Adrenal gland (tissue), 12 donors: ENCODE results near the gene PTCHD1. TPM values are rescaled to one million over a fixed set of nuclear protein-coding genes. Genes with fewer than 3 reads are reported as not detected.

Experiments
- DNase-seq, 7 donors: peaks; one replicate each; pipeline ENCODE4 v3.0.0-alpha.2; 2019 to 2020
- H3K27ac ChIP-seq, 5 donors: fragments of 200-600 bp; sonication (generic) in 4 of 5; 1 replicate in 3 of 5; 2 replicates in 2 of 5; pipeline versions ENCODE4 v1.5.1 to v1.8.0; 2016 to 2020; ENCODE audit warnings: mild to moderate bottlenecking in 1 of 5
- H3K27me3 ChIP-seq: fragments of 200-600 bp; 2 replicates; pipeline ENCODE4 v1.8.0; 2021
- H3K36me3 ChIP-seq, 2 donors: fragments of 200-600 bp; replicated peaks in 1 of 2; 1 replicate in 1 of 2; 2 replicates in 1 of 2; pipeline versions ENCODE4 v1.5.1 to v1.8.0; 2018 to 2022
- H3K4me1 ChIP-seq, 2 donors: fragments of 200-600 bp; replicated peaks in 1 of 2; 1 replicate in 1 of 2; 2 replicates in 1 of 2; pipeline versions ENCODE4 v1.5.1 to v1.8.0; 2018 to 2021
- H3K4me3 ChIP-seq, 4 donors: fragments of 200-600 bp; sonication (generic) in 3 of 4; one replicate each; pipeline ENCODE4 v1.5.1; 2016 to 2018
- H3K9me3 ChIP-seq, 3 donors: fragments of 200-600 bp; sonication (generic) in 1 of 3; replicated peaks in 1 of 3; 1 replicate in 2 of 3; 2 replicates in 1 of 3; pipeline versions ENCODE4 v1.5.1 to v1.8.0; 2016 to 2021
- POLR2A ChIP-seq, 2 donors: fragments of 450-650 bp; IDR thresholded peaks; one replicate each; pipeline ENCODE4 v1.6.1; 2017; ENCODE audit warnings: antibody characterized with exemption in 2 of 2, mild to moderate bottlenecking in 2 of 2, moderate library complexity in 1 of 2
- WGBS, 4 donors: extraction: QIAGEN DNeasy Blood & Tissue Kit in 2 of 4; methylation state at CpG; one replicate each; pipeline versions ENCODE4 v1.1.5 to v1.1.7; 2013 to 2017; 5-methylcytosine and 5-hydroxymethylcytosine counted together
- intact Hi-C, 2 donors: fragments of 100-400 bp; cut with DNase I; formaldehyde crosslinking; loops; one replicate each; pipeline versions ENCODE4 v1.14.1 to v1.15.0; 2022 to 2023
- polyA plus RNA-seq, 3 donors: library from polyadenylated mRNA; stranded (reverse); fragments of 200-250 nt in 2 of 3; fragments of 350-450 nt in 1 of 3; fragmentation: Illumina TruSeq in 1 of 3; extraction: RNeasy Lipid Tissue Mini Kit (QIAGEN cat#74804) in 1 of 3; gene quantifications; one replicate each; pipeline ENCODE4 v1.2.3, GENCODE V29; 2013 to 2014
- total RNA-seq, 9 donors: library from RNA; depleted of rRNA in 4 of 9; stranded (reverse); fragments of >200 nt in 4 of 9; fragments of 120-200 nt in 1 of 9; fragmentation: NEBNext Ultra II Directional in 1 of 9; extraction: Animal tissue kit (Norgen Biotek cat#: 25700) in 1 of 9; gene quantifications; one replicate each; pipeline versions ENCODE4 v1.1.0 to v1.2.4, GENCODE V29; 2013 to 2023
- TF ChIP-seq, protein P1 (sequence below), 6 experiments: fragments of 450-650 bp in 4 of 6; fragments of 200-600 bp in 2 of 6; sonication (generic) in 1 of 6; IDR thresholded peaks; 1 replicate in 5 of 6; 2 replicates in 1 of 6; pipeline versions ENCODE4 v1.5.1 to v1.8.0; 2016 to 2021; ENCODE audit warnings: antibody characterized with exemption in 6 of 6, mild to moderate bottlenecking in 2 of 6, moderate library complexity in 1 of 6
- donor health status: healthy with polysubstance abuse.
- donor health status: Bipolar disorder and iron deficiency.
- donor health status: DM: yes; HTN: yes; CAD: no.
- donor health status: DM: no; HTN: no; CAD: no.
- donor health status: DM: no; HTN: no; CAD: no.
- donor health status: DM: yes; HTN: yes; CAD: no.

Gene PTCHD1
- total and polyA plus RNA-seq, 12 donors = 0.07 to 1.7 (median 0.11) TPM; not detected in 5

DNA sequence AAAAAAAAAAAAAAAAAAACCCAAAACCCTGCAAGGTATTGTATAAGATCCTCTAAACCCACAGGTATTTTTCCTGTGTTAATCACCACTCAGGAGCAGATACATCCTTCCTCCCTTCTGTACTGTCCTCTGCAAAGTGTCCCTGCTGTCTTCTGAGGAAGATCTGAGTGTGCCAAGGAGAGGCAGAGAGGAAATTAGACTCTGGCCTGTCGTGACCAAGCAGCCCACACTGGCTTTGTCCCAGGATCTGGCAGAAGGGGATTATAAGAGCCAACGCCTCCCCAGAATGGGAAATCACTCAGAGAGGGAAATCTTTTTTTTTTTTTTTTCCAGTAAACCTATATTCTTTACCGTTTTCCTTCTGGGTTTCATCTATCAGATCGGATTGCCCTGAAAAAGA lies 39.6 kb downstream of the PTCHD1 start:
- DNase-seq = no peak
- Histone ChIP-seq H3K36me3 (no peaks in the 10 kb centered on the region), H3K9me3 (no peaks in the 10 kb centered on the region), H3K27ac (no peak overlapping the region), H3K4me3 (no peak overlapping the region), H3K27me3 (peaks cover 41% of the 10 kb centered on the region), H3K4me1 (no peaks in the 10 kb centered on the region)
- 35 to 54% (median 51%) methylated on average over 4 of the region's 4 CpGs for WGBS, 4 donors
- TF ChIP-seq, protein P1, sequence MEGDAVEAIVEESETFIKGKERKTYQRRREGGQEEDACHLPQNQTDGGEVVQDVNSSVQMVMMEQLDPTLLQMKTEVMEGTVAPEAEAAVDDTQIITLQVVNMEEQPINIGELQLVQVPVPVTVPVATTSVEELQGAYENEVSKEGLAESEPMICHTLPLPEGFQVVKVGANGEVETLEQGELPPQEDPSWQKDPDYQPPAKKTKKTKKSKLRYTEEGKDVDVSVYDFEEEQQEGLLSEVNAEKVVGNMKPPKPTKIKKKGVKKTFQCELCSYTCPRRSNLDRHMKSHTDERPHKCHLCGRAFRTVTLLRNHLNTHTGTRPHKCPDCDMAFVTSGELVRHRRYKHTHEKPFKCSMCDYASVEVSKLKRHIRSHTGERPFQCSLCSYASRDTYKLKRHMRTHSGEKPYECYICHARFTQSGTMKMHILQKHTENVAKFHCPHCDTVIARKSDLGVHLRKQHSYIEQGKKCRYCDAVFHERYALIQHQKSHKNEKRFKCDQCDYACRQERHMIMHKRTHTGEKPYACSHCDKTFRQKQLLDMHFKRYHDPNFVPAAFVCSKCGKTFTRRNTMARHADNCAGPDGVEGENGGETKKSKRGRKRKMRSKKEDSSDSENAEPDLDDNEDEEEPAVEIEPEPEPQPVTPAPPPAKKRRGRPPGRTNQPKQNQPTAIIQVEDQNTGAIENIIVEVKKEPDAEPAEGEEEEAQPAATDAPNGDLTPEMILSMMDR (IDR thresholded peaks at IDR 0.05) = no peak
- no peak for TF ChIP-seq POLR2A (IDR thresholded peaks at IDR 0.05)
- intact Hi-C loops = no loop called here

DNA sequence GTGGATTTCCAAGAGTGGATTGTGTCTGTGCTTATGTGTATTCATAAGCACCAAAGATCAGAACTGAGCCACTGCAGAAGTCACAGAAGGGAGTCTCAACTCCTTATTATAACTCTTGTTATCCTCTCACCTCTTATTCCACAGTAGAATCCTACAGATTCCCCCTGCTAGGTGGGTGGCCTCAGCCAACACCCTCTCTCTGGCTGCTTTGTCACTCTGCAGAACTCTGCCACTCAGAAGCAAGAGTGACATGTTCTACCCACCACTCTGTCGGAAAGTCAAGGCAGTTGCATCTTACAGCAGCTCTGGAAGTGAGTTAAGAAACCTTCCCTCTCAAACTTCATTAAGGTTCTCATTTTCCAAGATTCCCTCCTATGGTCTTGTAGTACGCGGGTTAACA lies 41.9 kb downstream of the PTCHD1 start:
- Histone ChIP-seq H3K36me3 (no peaks in the 10 kb centered on the region), H3K27me3 (peaks cover 35% of the 10 kb centered on the region), H3K4me3 (no peak overlapping the region), H3K27ac (no peak overlapping the region), H3K9me3 (no peaks in the 10 kb centered on the region), H3K4me1 (no peaks in the 10 kb centered on the region)
- intact Hi-C loops = no loop called here
- DNase-seq = no peak
- TF ChIP-seq, protein P1 (IDR thresholded peaks at IDR 0.05) = no peak
- no peak for TF ChIP-seq POLR2A (IDR thresholded peaks at IDR 0.05)
- 84 to 100% (median 85%) methylated on average over 2 to 3 of the region's 3 CpGs for WGBS, 4 donors

DNA sequence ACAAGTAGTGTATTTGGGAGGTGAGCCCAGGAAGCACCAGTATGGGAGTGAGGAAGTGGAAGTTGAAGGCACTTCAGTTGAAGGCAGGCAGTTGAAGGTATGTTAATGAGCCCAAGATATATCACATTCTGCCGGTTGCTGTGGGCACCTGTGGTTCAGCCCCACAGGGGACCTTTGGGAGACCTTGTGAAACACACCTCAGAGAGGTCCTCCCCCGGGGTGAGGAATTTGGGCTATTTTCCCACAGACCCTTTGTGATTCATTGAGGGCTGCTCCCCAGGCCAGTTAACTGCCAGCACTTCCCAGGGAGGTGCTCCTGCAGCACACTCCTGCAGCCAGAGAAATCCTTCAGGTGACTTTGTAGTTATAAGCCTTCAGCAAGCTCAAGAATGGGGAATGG lies 45.9 kb downstream of the PTCHD1 start:
- no peak for DNase-seq
- Histone ChIP-seq H3K27me3 (peaks cover 36% of the 10 kb centered on the region), H3K4me3 (no peak overlapping the region), H3K36me3 (no peaks in the 10 kb centered on the region), H3K27ac (no peak overlapping the region), H3K4me1 (no peaks in the 10 kb centered on the region), H3K9me3 (no peaks in the 10 kb centered on the region)
- TF ChIP-seq, protein P1 (IDR thresholded peaks at IDR 0.05) = no peak
- TF ChIP-seq POLR2A (IDR thresholded peaks at IDR 0.05) = no peak
- 33 to 47% (median 42%) methylated on average over 2 of the region's 2 CpGs; no CpG with 5 or more reads in 1 of the 4 donors for WGBS, 4 donors
- intact Hi-C loops = no loop called here

DNA sequence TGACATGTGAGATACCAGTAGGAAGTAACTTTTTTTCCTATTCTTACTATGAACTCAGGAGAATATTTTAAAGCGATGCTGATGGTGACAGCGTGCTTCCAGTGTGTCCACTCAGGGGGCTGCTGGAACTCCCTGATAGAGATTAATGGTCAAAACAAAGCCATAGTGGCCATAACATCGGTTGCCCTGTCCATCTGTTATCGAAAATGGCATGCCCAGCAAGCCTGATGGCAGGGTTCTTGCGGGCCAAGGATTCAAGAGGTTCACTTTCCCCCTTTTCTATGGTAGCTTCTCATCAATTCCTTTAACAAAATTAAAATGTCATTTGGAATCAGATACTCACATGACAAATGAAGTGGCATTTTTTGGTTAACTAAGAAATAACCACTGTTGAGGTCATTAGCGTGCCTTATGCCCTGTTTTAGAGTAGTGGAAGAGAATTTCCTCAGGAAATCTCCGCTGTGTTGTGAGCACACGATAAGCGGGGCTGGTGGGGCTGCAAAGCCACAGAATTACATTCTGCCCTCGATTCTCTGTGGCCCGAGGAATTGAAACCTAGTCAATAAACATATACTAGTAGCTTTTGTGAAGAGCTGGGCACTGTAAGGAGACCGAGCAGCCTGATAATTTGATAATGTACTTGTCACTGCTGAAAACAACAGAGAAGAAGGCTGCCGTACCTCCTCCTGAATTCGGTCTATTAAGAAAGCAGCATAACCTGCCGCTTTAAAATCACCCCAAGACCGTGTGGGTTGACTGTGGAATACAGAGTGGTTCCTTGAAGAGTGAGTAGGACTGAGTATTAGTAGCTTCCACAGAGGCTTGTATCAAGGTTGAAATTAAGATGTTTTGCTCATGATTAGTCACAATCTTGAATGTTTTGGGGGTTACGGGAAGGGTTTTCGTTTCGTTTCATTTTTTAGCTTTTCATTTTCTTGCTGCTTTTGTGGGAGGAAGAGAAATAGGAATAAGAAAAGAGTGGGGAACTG lies 46.7 kb downstream of the PTCHD1 start:
- intact Hi-C loops = no loop called here
- H3K4me1 ChIP-seq = no peaks in the 10 kb centered on the region
- 56 to 75% (median 65%) methylated on average over 18 to 19 of the region's 19 CpGs for WGBS, 4 donors

More for the DNA sequence above, 46.7 kb downstream of the PTCHD1 start:
- H3K36me3 ChIP-seq = no peaks in the 10 kb centered on the region
- H3K9me3 ChIP-seq = no peaks in the 10 kb centered on the region
- no peak overlapping the region for H3K4me3 ChIP-seq
- no peak for DNase-seq
- no peak for TF ChIP-seq POLR2A (IDR thresholded peaks at IDR 0.05)
- TF ChIP-seq, protein P1 (IDR thresholded peaks at IDR 0.05) = no peak
- peaks cover 30% of the 10 kb centered on the region for H3K27me3 ChIP-seq
- H3K27ac ChIP-seq = no peak overlapping the region
